ENCODE results near the gene SMAP2.

The SMAP2 gene

DNA sequence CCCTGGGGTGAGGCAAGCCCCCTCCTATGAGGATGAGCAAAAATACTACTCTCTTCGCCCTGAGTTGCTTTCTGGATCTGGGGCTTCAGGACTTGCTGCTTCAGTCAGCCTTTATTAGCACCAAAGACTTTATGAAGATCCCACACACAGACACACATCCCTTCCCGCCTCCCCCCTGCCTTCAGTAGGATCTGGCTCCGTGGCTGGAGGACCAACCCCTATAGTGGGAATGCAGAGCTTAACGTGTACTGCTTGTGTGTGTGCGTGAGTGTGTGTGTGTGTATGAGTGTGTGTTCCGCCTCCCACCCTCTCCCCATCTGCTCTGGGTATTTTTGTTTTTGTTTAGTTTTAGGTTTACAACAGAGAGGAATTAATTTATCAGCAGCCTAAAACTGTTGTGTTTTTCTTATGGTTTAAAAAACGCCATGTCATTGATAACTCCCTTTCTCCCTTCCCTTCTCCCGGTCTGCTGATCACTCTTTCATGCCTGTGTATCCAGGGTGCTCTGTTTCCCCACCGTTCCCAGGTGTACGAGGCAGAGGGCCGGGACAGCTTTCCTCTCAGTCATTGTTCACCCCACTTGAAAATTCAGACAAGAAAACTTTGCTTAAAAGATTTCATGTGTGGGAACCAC, 49.2 kb downstream of the SMAP2 start:
- no peak for DNase-seq

DNA sequence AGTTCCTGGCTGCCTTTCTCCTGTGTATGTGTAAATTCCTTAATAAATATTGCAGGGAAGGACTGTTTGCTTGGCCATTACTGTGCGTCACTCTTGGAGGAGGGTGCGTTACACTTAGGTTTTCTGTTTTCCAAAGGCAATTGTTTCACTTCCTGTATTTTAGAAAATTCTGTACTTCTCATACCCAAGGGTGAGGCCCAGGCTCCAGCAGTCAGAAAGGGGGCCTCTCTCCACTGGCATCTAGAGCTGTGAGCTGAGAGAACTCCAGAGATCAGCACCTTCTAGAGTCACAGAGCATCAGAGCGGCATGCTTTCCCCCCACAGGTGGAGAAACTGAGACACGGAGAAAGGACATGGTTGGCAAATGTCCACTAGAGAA, 49.7 kb downstream of the SMAP2 start:
- DNase-seq, result no peak

GRCh38 chr1:40423951-40424618, 50.6 kb downstream of the SMAP2 start:
- DNase-seq, result no peak

DNA sequence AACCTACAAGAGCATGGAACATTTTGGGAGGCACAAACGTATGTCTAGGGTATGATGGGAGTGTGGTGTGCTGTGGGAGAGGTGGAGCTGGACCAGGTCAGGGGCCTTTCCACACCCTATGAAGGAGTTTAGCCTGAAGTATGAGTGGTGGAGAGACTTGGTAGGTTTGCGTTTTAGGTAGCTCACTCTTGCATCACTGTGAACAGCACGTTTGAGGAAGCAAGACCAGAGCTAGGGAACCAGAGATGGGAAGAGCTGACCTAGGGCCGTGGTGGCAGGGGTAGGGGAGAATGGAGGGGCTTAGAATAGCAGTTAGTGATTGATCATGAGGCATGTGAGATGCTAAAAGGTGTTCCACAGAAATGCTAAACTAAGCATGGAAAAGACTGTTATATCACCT, 51.7 kb downstream of the SMAP2 start:
- no peak for DNase-seq

DNA sequence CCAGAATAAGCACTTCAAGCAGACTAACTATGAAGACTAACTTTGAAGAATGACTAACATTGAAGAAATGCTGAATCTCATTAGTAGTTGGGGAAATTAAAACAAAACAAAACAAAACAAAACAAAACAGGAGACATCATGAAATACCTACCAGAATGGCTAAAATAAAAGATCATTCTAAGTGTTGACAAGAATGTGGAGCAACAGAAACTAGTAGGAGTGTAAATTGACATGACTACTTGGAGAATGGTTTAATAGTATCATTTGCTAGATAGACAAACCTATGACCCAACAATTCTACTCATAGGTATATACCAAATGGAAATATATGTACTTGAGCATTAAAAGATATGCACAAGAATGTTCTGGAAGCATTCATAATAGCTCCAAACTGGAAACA, 57.9 kb downstream of the SMAP2 start:
- no peak for DNase-seq

DNA sequence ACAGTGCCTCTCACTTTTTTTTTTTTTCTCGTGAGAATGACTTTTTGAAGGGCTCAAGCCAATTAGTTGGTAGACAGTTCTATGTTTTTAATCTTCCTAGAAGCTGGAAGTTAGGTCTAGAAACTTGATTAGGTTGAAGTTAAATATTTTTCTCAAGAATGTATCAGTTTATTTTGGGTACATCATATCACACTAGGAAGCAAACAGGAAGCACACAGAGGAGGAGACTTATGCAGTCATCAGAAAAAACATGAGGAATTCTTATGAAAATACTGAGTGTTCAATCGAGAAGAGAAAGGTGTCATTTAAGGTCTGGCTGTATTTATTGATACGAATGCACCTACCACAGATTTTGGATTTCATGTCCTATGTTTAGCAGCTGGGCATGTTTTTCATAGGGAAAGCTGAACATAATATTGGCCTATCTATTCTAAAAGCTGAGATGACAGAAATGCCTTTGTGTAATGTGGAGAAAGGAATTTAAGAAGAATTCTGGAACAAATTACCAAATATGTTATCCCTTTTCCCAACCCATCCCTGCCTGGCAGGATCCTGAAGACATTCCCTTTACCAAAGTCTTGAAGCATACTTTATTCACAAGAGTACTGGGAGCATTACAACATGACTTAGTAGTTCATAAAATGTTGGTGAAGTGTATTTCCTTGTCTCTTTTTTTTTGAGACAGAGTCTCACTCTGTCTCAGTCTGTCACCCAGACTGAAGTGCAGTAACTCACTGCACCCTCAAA, 59.3 kb downstream of the SMAP2 start:
- no peak for DNase-seq

GRCh38 chr1:40435471-40435870, 61.9 kb downstream of the SMAP2 start:
- DNase-seq, result no peak

DNA sequence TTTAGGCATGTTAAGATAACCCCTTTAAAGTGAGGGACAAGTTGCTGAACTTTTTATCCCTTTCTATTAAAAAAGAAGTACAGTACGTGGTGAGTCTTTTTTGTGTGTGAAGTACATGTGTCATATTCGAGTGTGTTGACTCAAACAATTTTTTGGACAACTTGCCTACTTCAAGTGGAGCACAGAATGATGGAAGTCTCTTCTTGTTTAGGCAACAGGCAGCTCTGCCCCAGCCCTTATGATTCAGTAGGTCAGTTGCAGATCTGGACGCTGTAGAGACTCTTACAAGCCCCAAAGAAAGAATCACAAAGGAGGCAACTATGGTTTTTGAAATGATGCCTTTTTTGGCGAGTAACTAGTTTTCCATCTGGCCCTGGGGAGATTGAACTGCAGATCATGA, 62.3 kb downstream of the SMAP2 start:
- DNase-seq, result no peak

DNA sequence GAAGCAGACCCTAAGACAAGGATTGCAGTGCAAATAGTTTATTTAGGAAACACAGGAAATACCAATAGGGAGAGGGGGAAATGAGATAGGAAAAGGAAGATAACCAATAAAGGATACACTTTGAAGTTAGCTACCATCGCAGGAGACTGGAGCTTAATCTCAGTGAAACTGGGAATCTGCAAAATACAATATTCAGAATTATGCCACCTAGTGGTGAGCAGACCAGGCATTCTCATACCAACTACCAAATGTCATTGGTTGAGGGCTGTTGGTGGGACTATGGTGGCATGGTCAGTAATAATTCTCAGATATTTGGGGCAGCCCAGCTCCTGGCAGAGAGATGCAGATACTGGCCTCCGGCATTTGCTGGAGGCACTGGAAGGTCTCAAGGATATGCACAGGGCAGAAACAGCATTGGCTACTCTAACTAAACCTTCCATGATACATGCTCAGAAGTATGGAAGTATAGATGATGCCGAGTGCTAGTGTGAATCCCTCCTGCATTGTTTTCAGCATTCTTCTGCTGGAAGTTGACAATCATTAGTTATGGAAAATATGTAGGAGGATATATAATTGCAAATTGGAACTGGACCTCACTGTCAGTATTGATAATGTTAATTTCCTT, 65.0 kb downstream of the SMAP2 start:
- DNase-seq, result peak; percentile 5

DNA sequence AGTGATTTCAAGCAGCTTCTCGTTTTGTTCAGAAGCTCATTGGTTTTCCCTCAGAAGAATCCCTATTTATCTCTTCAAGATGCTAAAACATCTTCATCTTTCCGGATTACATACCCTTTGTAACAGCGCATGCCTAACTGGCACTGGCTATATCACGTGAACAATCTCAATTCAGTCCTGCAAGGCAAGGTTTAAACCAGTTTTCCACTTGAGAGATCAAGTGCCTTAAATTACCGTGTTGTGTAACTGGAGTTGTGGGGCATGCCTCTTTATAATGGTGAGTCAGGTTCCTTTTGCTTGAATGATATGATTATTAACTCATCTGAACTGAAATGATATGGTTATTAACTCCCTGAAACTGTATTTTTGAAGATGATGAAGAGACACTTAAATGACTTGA, 65.7 kb downstream of the SMAP2 start:
- no peak for DNase-seq

GRCh38 chr1:40449684-40450494, 76.4 kb downstream of the SMAP2 start, which contains the start of gene ZFP69B:
Gene ZFP69B (plus strand): TSS chr1:40450476. CDS start chr1:40450962, 486 bp downstream.
- peak; percentile 95 for DNase-seq

- DNase-seq, result peak; percentile 14
Measured at GRCh38 chr1:40450495-40451237, 77.1 kb downstream of the SMAP2 start.

GRCh38 chr1:40451238-40451585, 77.7 kb downstream of the SMAP2 start:
- DNase-seq, result no peak

GRCh38 chr1:40454873-40455272, 81.3 kb downstream of the SMAP2 start:
- no peak for DNase-seq

DNA sequence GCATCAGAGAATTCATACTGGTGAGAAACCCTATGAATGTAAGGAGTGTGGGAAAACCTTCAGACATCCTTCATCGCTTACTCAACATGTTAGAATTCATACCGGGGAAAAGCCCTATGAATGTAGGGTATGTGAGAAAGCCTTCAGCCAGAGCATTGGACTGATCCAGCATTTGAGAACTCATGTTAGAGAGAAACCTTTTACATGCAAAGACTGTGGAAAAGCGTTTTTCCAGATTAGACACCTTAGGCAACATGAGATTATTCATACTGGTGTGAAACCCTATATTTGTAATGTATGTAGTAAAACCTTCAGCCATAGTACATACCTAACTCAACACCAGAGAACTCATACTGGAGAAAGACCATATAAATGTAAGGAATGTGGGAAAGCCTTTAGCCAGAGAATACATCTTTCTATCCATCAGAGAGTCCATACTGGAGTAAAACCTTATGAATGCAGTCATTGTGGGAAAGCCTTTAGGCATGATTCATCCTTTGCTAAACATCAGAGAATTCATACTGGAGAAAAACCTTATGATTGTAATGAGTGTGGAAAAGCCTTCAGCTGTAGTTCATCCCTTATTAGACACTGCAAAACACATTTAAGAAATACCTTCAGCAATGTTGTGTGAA, 89.5 kb downstream of the SMAP2 start:
- no peak for DNase-seq

- no peak for DNase-seq
Measured at GRCh38 chr1:40469327-40469726, 95.8 kb downstream of the SMAP2 start.
